Muscle layer of colon (tissue), 2 donors: ENCODE measurements around the gene PRKD1.
"Not testable (repeated sequence)": the region's sequence is repeated elsewhere in the genome, so short reads cannot be mapped to it uniquely, and the experiment has no call there.

ENCODE experiments used
- H3K27ac ChIP-seq: one replicate; pipeline ENCODE4 v1.7.0; 2013; ENCODE audit warnings: low read depth, mild to moderate bottlenecking, low read length, moderate library complexity
- H3K27me3 ChIP-seq, 2 donors: one replicate each; pipeline ENCODE4 v1.7.0; 2013; ENCODE audit warnings: low read length in 2 of 2, mild to moderate bottlenecking in 2 of 2; ENCODE audit not compliant: insufficient read depth in 2 of 2, control insufficient read depth in 1 of 2
- H3K36me3 ChIP-seq: one replicate; pipeline ENCODE4 v1.7.0; 2013; ENCODE audit warnings: mild to moderate bottlenecking, low read length; ENCODE audit not compliant: insufficient read depth
- H3K4me1 ChIP-seq: one replicate; pipeline ENCODE4 v1.7.0; 2013; ENCODE audit warnings: mild to moderate bottlenecking, low read length; ENCODE audit not compliant: insufficient read depth
- H3K4me3 ChIP-seq, 2 donors: one replicate each; pipeline ENCODE4 v1.7.0; 2013; ENCODE audit warnings: low read length in 2 of 2, low read depth in 1 of 2, mild to moderate bottlenecking in 1 of 2, moderate library complexity in 1 of 2
- H3K9ac ChIP-seq: one replicate; pipeline ENCODE4 v1.7.0; 2013; ENCODE audit warnings: low read length
- H3K9me3 ChIP-seq: one replicate; pipeline ENCODE4 v1.7.0; 2013; ENCODE audit warnings: mild to moderate bottlenecking, low read length
- donor health status: abdominal sarcoma.
- donor health status: Adenocarcinoma of cecum.

PRKD1 gene

DNA sequence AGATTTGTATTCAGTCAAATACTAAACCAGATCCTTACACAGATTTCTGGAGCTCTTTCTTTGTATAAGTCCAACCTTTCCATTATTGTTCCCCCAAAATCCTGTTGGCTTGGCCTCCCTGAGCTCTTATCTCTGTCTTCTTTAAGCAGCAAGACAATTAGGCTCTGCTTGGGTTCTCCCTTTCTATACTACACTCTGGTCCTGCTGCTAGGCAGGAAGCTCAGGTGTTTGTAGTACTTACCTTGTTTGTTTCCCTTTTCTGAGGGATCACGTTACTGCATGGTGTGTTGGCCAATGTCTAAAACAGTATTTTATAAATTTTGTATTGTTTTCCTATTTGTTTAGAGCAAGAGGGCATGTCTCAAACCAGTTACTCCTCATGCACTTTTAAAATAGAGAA lies 192.9 kb downstream of the PRKD1 start:
- no peaks in the 10 kb centered on the region for H3K27me3 ChIP-seq
- peaks cover 9% of the 10 kb centered on the region for H3K4me1 ChIP-seq
- no peak overlapping the region for H3K4me3 ChIP-seq
- no peaks in the 10 kb centered on the region for H3K36me3 ChIP-seq
- H3K9me3 ChIP-seq, result no peaks in the 10 kb centered on the region
- no peak overlapping the region for H3K9ac ChIP-seq
- H3K27ac ChIP-seq, result no peak overlapping the region

DNA sequence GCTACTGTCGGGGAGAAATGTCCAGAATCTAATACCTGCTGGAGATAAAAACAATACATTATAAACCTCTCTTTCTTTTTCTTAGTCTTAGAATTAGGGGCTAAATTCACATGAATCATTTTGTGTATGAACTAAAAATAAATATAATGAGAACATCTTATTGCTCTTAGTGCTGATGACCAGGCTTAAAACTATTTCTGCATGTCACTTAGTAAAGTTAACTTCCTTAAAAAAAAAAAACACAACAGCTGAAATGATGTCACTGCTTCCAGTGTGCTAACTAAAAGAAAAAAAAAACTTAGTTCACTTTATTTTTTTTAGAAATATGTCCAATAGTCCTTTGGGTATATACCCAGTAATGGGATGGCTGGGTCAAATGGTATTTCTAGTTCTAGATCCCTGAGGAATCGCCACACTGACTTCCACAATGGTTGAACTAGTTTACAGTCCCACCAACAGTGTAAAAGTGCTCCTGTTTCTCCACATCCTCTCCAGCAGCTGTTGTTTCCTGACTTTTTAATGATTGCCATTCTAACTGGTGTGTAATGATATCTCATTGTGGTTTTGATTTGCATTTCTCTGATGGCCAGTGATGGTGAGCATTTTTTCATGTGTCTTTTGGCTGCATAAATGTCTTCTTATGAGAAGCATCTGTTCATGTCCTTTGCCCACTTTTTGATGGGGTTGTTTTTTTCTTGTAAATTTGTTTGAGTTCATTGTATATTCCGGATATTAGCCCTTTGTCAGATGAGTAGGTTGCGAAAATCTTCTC lies 200.9 kb downstream of the PRKD1 start:
- peaks cover 22% of the 10 kb centered on the region for H3K4me1 ChIP-seq
- H3K9ac ChIP-seq, H3K36me3 ChIP-seq, H3K4me3 ChIP-seq, H3K27ac ChIP-seq, H3K9me3 ChIP-seq, H3K27me3 ChIP-seq: not testable (repeated sequence)

DNA sequence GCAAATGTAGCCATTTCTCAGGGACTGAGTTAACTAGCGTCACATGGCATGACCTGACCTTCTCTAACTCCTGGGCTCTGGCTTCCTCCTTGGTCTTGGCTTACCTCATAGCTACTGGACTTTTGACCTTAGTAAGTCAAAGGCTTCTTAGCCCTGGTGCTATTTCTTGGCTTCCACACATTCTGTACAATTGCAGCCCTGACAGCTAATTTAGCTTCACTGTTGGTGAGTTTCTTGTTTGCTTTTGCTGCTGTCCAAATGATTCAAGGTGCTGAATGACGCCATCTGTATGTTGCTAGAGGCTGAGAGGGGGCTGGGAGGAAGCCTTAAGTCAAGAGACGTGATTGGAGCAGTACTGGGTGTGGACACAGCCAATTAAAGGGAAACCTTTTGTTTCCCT lies 202.7 kb downstream of the PRKD1 start:
- Histone ChIP-seq H3K4me1 (peaks cover 22% of the 10 kb centered on the region), H3K4me3 (no peak overlapping the region), H3K9ac (no peak overlapping the region), H3K9me3 (no peaks in the 10 kb centered on the region), H3K27me3 (no peaks in the 10 kb centered on the region), H3K36me3 (no peaks in the 10 kb centered on the region), H3K27ac (no peak overlapping the region)

DNA sequence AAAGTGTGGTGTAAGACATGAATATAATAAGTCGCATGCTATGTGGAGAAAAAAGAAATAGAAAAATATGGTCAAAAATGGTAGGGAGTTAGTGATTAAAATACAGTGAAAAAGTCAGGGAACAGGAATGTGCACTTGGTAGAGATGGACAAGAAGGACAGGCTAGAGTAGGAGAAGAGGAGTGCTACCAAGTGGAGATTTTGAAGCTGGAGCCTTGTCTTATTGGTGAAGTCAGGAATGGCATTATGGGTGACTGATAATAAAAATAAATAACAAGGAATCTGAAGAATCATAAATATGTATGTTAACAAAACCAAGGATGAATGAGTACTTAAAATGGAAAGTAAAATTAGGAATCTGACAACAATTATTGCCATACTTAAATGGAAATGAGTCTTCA lies 204.8 kb downstream of the PRKD1 start:
- no peaks in the 10 kb centered on the region for H3K9me3 ChIP-seq
- H3K27ac ChIP-seq, result no peak overlapping the region
- no peaks in the 10 kb centered on the region for H3K36me3 ChIP-seq
- H3K4me1 ChIP-seq, result peaks cover 22% of the 10 kb centered on the region
- H3K9ac ChIP-seq, result no peak overlapping the region
- H3K27me3 ChIP-seq, result no peaks in the 10 kb centered on the region
- no peak overlapping the region for H3K4me3 ChIP-seq

DNA sequence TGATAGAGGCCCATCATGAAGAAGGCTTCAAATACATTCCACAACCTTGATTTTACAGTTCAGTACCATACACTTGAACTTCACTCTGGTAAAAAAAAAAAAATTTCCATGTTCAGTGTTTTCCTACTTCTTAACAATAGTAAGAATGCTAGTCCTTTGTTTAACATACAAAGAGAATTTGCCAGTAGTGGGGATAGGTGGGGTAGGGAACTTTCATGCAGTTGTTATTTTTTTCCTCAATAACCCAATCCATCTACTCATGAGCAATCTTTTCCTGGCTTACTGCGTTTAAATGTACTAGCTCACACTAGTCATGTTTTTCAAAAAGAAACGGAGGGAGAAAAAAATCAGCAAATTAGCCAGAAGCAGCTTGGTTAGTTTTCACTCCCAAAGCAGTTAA lies 206.1 kb downstream of the PRKD1 start:
- H3K4me3 ChIP-seq, result no peak overlapping the region
- H3K27ac ChIP-seq, result no peak overlapping the region
- H3K4me1 ChIP-seq, result peaks cover 22% of the 10 kb centered on the region
- H3K27me3 ChIP-seq, result no peaks in the 10 kb centered on the region
- H3K9ac ChIP-seq, result no peak overlapping the region
- no peaks in the 10 kb centered on the region for H3K36me3 ChIP-seq
- no peaks in the 10 kb centered on the region for H3K9me3 ChIP-seq

DNA sequence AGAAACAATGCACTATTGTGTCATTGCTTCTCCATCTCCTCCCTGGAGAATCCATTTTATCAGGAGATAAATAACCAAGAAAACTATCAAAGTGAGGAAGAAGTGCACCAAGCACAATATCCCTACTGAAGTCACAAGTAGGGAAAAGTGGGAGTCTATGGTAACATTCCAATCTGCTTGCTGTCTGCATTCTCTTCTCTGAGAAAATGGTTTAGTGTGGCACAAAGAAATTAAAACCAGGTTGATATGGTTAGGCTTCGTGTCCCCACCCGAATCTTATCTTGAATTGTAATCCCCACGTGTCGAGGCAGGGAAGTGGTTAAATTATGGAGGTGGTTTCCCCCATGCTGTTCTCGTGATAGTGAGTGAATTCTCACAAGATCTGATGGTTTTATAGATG lies 209.7 kb downstream of the PRKD1 start:
- Histone ChIP-seq H3K27me3 (no peaks in the 10 kb centered on the region), H3K4me3 (no peak overlapping the region), H3K9ac (no peak overlapping the region)

DNA sequence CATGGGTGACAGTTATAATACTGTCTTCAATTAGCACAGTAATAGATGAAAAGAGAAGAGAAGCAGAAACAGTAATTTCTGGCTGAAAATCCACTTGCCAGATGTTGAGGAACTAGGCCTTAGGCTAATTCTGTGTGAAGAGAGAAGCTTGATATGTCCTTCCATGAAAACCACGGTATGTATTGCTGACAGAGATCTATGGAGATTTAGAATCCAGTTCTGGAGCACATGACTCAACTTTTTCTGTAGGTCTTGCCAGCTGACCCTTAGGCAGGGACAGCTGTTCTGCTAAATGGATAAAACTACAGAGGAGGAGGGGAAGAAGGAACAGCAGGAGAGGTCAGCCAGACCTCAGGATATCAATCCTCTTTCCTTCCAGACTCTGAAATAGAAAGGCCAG lies 211.5 kb downstream of the PRKD1 start:
- Histone ChIP-seq H3K27ac (no peak overlapping the region), H3K4me3 (no peak overlapping the region), H3K9ac (no peak overlapping the region), H3K27me3 (no peaks in the 10 kb centered on the region), H3K9me3 (no peaks in the 10 kb centered on the region), H3K36me3 (no peaks in the 10 kb centered on the region), H3K4me1 (no peaks in the 10 kb centered on the region)

More for the DNA sequence above, 209.7 kb downstream of the PRKD1 start:
- no peaks in the 10 kb centered on the region for H3K4me1 ChIP-seq
- no peak overlapping the region for H3K27ac ChIP-seq
- H3K9me3 ChIP-seq, result no peaks in the 10 kb centered on the region
- no peaks in the 10 kb centered on the region for H3K36me3 ChIP-seq

DNA sequence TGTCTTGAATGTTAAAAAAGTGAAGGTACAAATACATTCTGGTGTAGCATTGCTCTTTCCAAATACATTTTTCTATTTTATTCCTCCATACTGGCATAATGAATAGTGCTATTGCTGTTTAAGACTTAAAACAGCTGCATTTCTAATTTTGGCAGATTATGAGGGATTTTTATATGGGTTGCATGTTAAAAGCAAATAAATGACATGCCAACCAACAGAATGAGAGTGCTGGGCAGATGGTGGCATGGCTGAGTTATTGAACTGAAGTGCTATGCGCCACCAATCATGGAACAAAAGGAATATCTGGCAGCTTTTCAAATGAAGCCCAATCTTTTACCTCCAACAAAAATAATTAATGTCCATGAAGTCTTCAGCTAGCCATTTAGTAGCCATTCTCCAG lies 215.0 kb downstream of the PRKD1 start:
- Histone ChIP-seq H3K36me3 (no peaks in the 10 kb centered on the region), H3K27me3 (no peaks in the 10 kb centered on the region), H3K9ac (no peak overlapping the region), H3K4me1 (no peaks in the 10 kb centered on the region), H3K27ac (no peak overlapping the region), H3K4me3 (no peak overlapping the region), H3K9me3 (no peaks in the 10 kb centered on the region)

DNA sequence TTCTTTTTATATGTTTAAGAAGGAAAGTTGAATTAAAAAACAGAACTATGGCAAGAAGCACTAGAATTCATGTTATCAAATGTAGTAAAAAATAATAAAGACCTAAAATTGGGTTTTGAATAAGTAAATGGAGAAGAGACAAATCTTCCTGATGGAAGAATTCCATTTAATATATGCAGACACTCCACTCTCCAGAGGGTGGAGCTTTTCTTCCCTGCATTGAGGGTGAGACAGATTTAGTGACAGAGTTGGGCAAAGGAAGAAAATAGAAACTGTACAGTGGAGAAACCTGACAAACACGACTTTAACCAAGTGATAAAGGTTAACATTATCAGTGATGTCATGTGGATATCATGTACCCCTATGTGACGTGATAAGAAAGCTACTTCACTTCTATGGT lies 217.6 kb downstream of the PRKD1 start:
- no peak overlapping the region for H3K27ac ChIP-seq
- no peaks in the 10 kb centered on the region for H3K36me3 ChIP-seq
- H3K9me3 ChIP-seq, result no peaks in the 10 kb centered on the region
- H3K9ac ChIP-seq, result no peak overlapping the region
- H3K4me3 ChIP-seq, result no peak overlapping the region
- no peaks in the 10 kb centered on the region for H3K4me1 ChIP-seq
- H3K27me3 ChIP-seq, result no peaks in the 10 kb centered on the region

DNA sequence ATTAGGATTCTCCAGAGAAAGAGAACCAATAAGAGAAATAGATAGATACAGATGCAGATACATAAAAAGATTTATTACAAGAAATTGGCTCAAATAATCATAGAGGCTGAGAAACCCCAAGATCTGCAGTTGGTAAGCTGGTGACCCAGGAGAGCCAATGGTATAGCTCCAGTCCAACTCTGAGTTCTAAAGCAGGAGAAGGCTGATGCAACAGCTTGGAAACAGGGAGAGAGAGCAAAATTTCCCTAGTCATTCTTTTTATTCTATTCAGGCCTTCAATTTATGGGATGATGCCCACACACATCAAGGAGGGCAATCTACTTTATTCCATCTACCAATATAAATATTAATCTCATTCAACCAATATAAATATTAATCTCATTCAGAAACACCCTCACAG lies 218.2 kb downstream of the PRKD1 start:
- no peak overlapping the region for H3K9ac ChIP-seq
- H3K27me3 ChIP-seq, result no peaks in the 10 kb centered on the region
- no peaks in the 10 kb centered on the region for H3K9me3 ChIP-seq
- H3K4me1 ChIP-seq, result no peaks in the 10 kb centered on the region
- no peaks in the 10 kb centered on the region for H3K36me3 ChIP-seq
- H3K4me3 ChIP-seq, result no peak overlapping the region
- H3K27ac ChIP-seq, result no peak overlapping the region

DNA sequence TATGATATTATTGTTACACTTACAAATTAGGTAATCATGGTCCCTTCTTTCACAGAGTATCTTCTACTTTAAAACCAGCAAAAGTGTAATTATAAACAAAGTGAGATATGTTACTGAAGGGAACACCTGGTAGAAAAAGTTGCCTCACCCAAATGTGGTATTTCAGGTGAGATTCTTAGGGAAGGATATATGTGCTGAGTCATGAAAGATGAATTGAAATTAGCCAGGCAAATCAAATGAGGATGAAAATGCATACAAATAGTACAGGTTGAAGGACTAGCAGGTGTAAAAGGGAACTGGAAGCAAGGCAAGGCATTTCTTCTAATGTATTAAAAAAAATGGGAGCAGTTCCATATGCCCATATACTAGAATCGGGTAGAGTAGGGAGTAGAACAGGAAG lies 220.9 kb downstream of the PRKD1 start:
- Histone ChIP-seq H3K4me1 (no peaks in the 10 kb centered on the region), H3K9me3 (no peaks in the 10 kb centered on the region)

DNA sequence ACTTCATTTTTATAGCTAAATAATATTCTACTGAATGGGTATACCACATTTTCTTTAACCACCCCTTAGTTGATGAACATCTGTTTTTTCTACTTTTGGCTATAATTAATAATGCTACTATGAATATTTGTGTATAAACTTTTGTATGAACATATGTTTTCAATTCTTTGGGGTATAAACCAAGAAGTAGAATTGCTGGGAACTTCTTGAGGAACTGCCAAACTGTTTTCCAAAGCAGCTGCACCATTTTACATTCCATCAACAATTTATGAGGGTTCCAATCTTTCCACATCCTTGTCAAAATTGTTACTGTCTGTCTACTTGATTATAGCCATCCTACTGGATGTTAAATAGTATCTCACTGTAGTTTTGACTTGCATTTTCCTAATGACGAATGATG lies 221.8 kb downstream of the PRKD1 start:
- Histone ChIP-seq H3K36me3 (no peaks in the 10 kb centered on the region), H3K27ac (no peak overlapping the region), H3K27me3 (no peaks in the 10 kb centered on the region), H3K9ac (no peak overlapping the region), H3K4me3 (no peak overlapping the region), H3K9me3 (no peaks in the 10 kb centered on the region), H3K4me1 (no peaks in the 10 kb centered on the region)

More for the DNA sequence above, 220.9 kb downstream of the PRKD1 start:
- H3K27ac ChIP-seq, result no peak overlapping the region
- H3K9ac ChIP-seq, result no peak overlapping the region
- H3K36me3 ChIP-seq, result no peaks in the 10 kb centered on the region
- H3K4me3 ChIP-seq, result no peak overlapping the region
- no peaks in the 10 kb centered on the region for H3K27me3 ChIP-seq
